ENCODE results near the gene CFAP46. TPM values are rescaled to one million over a fixed set of nuclear protein-coding genes. Genes with fewer than 3 reads are reported as not detected.

CFAP46 gene
- total and polyA plus RNA-seq, 4 donors: 0.33 to 0.59 (median 0.42) TPM

GRCh38 chr10:132953428-132953827 is 11.1 kb upstream of the CFAP46 start:
- no peak for TF ChIP-seq YY1 (IDR thresholded peaks at IDR 0.05)
- no peak for TF ChIP-seq NR2F2 (IDR thresholded peaks at IDR 0.05)
- no peak for TF ChIP-seq RXRA (IDR thresholded peaks at IDR 0.05)
- no peak for TF ChIP-seq RAD21 (IDR thresholded peaks at IDR 0.05)
- no peak for TF ChIP-seq SP1 (IDR thresholded peaks at IDR 0.05)
- TF ChIP-seq JUND (IDR thresholded peaks at IDR 0.05): no peak
- no peak for TF ChIP-seq ZBTB33 (IDR thresholded peaks at IDR 0.05)
- no peak for TF ChIP-seq FOXA1 (IDR thresholded peaks at IDR 0.05)
- no peak for TF ChIP-seq ATF3 (IDR thresholded peaks at IDR 0.05)
- TF ChIP-seq EGR1 (IDR thresholded peaks at IDR 0.05; ENCODE audit: low read depth in 2 of 2): no peak
- Histone ChIP-seq H3K27ac (ENCODE audit: low read depth in 1 of 2, low read length in 2 of 2) (no peak overlapping the region), H3K9ac (ENCODE audit: low read depth in 1 of 2, low read length in 2 of 2) (no peak overlapping the region), H3K4me3 (ENCODE audit: low read depth in 1 of 3, low read length in 3 of 3) (no peak overlapping the region), H3K36me3 (ENCODE audit: control insufficient read depth in 4 of 4, insufficient read depth in 3 of 4, low read depth in 1 of 4, low read length in 3 of 4) (no peaks in the 10 kb centered on the region), H3K9me3 (ENCODE audit: control insufficient read depth in 4 of 4, low read length in 3 of 4) (no peaks in the 10 kb centered on the region), H3K27me3 (ENCODE audit: control insufficient read depth in 4 of 4, insufficient read depth in 4 of 4, low read length in 3 of 4) (peaks cover 0 to 5% (median 2%) of the 10 kb centered on the region in 4 donors), H3K4me1 (ENCODE audit: control insufficient read depth in 4 of 4, insufficient read depth in 4 of 4, low read length in 3 of 4) (no peaks in the 10 kb centered on the region)
- 42% methylated on average over 5 of the region's 5 CpGs for WGBS
- no peak for DNase-seq (ENCODE audit: low spot score)

GRCh38 chr10:132951926-132952325 is 9.6 kb upstream of the CFAP46 start:
- peaks cover 0 to 5% (median 2%) of the 10 kb centered on the region in 4 donors for H3K27me3 ChIP-seq (ENCODE audit: control insufficient read depth in 4 of 4, insufficient read depth in 4 of 4, low read length in 3 of 4)
- no peaks in the 10 kb centered on the region for H3K4me1 ChIP-seq (ENCODE audit: control insufficient read depth in 4 of 4, insufficient read depth in 4 of 4, low read length in 3 of 4)
- no peak for TF ChIP-seq YY1 (IDR thresholded peaks at IDR 0.05)
- TF ChIP-seq FOXA1 (IDR thresholded peaks at IDR 0.05): no peak
- no peak for TF ChIP-seq NR2F2 (IDR thresholded peaks at IDR 0.05)
- TF ChIP-seq GABPA (IDR thresholded peaks at IDR 0.05 in 1 of 2, conservative IDR thresholded peaks at IDR 0.05 in 1 of 2): no peak
- no peak for TF ChIP-seq RAD21 (IDR thresholded peaks at IDR 0.05)
- TF ChIP-seq REST (IDR thresholded peaks at IDR 0.05): no peak
- TF ChIP-seq SP1 (IDR thresholded peaks at IDR 0.05): no peak
- TF ChIP-seq MAX (IDR thresholded peaks at IDR 0.05): no peak
- TF ChIP-seq EGR1 (IDR thresholded peaks at IDR 0.05; ENCODE audit: low read depth in 2 of 2): no peak
- no peak for TF ChIP-seq TAF1 (conservative IDR thresholded peaks at IDR 0.05)
- TF ChIP-seq ATF3 (IDR thresholded peaks at IDR 0.05): no peak
- TF ChIP-seq CTCF (IDR thresholded peaks at IDR 0.05; ENCODE audit: low read depth, low read length, missing input control): no peak
- no peak for TF ChIP-seq HNF4G (IDR thresholded peaks at IDR 0.05)
- no peak for TF ChIP-seq ZBTB33 (IDR thresholded peaks at IDR 0.05)
- no peak for TF ChIP-seq RXRA (IDR thresholded peaks at IDR 0.05)
- no peak for TF ChIP-seq JUND (IDR thresholded peaks at IDR 0.05)
- no peak for TF ChIP-seq FOXA2 (IDR thresholded peaks at IDR 0.05)
- TF ChIP-seq HNF4A (conservative IDR thresholded peaks at IDR 0.05): no peak
- DNase-seq (ENCODE audit: low spot score): no peak
- 72% methylated on average over 12 of the region's 12 CpGs for WGBS
- H3K36me3 ChIP-seq (ENCODE audit: control insufficient read depth in 4 of 4, insufficient read depth in 3 of 4, low read depth in 1 of 4, low read length in 3 of 4): no peaks in the 10 kb centered on the region
- no peak overlapping the region for H3K27ac ChIP-seq (ENCODE audit: low read depth in 1 of 2, low read length in 2 of 2)
- H3K9ac ChIP-seq (ENCODE audit: low read depth in 1 of 2, low read length in 2 of 2): no peak overlapping the region
- H3K9me3 ChIP-seq (ENCODE audit: control insufficient read depth in 4 of 4, low read length in 3 of 4): no peaks in the 10 kb centered on the region
- no peak overlapping the region for H3K4me3 ChIP-seq (ENCODE audit: low read depth in 1 of 3, low read length in 3 of 3)

All from liver (tissue), 9 donors.